COLO829 (cell line): ENCODE data around the gene VSTM2L.

ENCODE experiments used
- DNase-seq: peaks from one replicate; pipeline ENCODE4 v3.0.0; 2012; ENCODE audit warnings: low spot score

Gene VSTM2L

DNA sequence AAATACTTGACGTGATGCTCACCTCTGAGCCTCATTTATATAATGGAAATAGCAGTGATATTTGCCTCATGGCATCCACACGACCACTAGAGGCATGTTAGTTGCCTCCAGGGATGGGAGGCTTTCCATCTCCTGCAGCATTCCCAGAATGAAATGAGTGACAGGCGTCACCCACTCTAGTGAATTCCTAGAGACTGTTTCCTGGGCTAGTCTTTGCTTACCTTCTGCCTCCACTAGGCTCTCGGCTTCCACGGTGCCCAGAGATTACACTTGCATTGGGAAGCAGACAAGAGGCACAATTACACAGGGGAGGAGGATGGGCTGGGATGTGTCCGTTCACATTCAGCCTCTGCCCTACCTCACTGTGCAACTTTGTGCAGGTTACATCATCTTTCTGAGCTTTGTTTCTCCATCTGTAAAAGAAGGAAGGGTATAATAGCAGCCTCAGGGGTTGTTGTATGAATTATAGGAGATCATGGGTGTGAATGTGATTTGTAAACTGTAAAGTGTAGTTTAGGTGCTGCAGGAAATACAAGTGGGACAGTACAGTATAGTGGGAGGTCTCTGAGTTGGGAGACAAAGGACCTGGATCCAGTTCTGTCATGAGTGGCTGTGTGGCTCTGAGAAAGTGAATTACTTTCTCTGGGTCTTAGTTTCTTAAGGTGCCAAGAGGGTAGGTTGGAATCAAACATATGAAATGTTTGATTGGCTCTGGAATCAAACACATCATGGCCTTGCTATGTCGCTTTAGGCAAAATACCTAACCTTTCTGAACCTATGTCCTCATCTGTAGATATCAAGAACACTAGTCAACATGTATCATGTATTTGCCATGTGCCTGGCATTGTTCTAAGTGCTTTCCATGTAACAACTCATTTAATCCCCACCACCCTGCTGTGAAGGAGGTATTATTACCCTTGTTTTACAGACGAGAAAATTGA is 3.6 kb upstream of the VSTM2L start:
- DNase-seq = no peak

DNA sequence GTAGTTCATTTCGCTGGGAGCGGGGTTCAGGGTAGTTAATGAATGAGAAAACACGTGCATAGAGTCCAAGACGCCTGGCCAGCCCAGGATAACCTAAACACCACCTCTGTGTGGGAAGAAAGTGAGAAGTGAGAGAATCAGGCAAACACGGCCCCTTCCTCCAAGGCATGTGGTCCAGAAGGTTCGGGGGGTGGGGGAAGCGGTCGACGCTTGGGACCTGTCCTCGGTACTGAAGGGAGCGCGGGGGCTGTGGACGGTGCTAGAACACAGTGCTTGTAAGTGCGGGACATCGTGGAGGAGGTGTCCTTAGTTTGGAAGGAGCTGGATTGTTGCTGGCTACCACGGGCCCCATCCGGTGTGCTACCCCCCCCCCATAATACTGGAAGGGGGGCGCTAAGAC is 1.7 kb upstream of the VSTM2L start:
- no peak for DNase-seq

GRCh38 chr20:37901654-37902503 is 1.0 kb upstream of the VSTM2L start:
- no peak for DNase-seq

DNA sequence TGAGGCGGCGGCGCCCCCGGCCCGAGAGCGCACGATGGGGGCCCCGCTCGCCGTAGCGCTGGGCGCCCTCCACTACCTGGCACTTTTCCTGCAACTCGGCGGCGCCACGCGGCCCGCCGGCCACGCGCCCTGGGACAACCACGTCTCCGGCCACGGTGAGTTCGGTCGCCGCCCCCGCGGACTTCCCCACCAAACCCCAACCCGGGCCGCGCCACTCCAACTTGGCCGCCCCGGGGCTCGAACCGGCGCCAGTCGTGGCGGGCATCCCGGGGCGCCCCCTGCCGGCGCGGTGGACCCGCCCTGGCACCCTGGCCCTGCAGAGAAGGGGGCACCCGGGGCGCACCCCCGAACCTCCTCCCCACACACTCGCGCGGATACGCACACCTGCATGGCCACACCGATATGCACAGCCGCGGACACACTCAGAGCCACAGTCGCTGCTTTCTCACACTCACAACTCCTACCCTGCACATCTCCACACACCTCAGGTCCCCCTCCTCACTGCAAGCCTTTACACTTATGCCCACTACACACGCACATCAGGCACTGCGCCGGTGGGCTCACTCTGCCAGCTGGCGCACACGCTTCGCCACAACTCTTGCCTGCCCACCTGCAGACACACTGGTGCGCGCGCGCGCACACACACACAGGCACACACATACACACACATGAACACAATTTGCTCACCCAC is 535 bp downstream of the VSTM2L start:
- no peak for DNase-seq

GRCh38 chr20:37904008-37904642 is 1.2 kb downstream of the VSTM2L start:
- no peak for DNase-seq

DNA sequence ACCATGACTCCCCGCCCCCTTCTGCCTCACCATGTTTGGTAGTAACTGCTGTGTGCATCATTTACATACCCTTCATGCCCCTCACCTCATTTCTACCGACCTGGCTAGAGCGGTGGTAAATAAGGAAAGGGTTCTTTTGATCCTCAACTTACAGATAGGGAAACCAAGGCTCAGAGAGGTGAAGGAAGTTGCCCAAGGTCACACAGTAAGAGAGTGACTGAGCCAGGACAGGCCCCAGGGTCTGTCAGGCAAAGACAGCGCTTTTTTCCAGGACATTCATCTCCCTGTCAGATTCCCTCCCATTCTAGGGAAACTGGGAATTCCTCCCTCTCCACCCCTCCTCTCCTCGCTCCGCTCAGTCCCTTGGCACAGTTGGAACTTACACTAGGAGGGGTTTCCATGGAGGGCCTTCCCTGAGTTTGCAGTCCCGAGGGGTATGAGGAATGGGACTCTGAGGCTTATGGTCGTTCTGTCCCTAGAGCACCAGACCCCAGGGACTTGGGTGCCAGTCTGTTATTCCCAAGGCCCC is 2.0 kb downstream of the VSTM2L start:
- no peak for DNase-seq

DNA sequence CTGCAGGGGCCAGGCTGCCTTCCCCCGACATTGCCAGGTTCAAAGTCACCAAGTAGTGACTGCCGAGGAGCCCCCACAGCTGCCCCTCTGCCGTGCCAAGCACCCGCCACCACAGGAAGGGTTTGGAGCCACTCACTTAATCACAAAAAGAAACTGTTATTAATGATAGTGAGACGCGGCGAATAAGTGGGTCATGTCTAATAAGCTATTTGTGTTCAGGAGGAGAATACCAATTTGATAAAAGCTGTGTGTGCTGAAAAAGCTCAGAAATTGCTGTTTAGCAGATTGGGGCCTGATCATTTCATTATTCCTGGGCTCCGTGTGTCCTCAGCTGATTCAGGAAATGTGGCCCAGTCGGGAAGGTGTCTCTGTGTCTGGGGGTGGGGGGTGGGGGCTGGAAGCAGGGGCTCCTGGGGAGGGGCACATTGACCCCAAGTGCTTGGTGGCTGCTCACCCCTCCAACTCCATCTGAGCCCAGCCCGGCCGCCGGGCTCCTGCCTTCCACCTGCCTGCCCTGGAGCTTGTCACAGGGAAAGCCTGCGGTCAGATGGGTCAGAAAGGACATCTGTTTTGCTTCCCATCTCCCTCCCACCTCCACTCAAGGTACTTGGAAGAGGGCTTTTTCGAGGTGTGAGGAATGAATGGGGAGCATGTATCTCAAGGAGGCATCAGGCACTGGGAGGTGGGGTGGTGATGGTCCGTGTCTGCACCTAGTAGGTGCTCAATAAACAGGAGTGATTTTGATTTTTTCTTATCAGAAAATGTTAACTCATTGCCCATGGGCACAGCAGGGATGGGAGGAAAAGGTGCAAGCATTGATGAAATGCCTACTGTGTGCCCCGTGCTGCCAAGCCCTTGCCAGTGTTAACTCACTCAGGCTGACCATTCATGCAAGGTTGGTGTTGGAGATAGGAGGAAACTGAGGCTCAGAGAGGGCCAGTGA is 3.0 kb downstream of the VSTM2L start:
- DNase-seq = no peak

GRCh38 chr20:37907330-37907676 is 4.4 kb downstream of the VSTM2L start:
- no peak for DNase-seq

- DNase-seq = peak; percentile 93
Observed at GRCh38 chr20:37907677-37908401, 4.9 kb downstream of the VSTM2L start.

GRCh38 chr20:37911261-37911660 is 8.3 kb downstream of the VSTM2L start:
- no peak for DNase-seq

- DNase-seq = peak; percentile 56
Observed at GRCh38 chr20:37911838-37912281, 8.9 kb downstream of the VSTM2L start.

- no peak for DNase-seq
Observed at GRCh38 chr20:37912874-37913273, 9.9 kb downstream of the VSTM2L start.

DNA sequence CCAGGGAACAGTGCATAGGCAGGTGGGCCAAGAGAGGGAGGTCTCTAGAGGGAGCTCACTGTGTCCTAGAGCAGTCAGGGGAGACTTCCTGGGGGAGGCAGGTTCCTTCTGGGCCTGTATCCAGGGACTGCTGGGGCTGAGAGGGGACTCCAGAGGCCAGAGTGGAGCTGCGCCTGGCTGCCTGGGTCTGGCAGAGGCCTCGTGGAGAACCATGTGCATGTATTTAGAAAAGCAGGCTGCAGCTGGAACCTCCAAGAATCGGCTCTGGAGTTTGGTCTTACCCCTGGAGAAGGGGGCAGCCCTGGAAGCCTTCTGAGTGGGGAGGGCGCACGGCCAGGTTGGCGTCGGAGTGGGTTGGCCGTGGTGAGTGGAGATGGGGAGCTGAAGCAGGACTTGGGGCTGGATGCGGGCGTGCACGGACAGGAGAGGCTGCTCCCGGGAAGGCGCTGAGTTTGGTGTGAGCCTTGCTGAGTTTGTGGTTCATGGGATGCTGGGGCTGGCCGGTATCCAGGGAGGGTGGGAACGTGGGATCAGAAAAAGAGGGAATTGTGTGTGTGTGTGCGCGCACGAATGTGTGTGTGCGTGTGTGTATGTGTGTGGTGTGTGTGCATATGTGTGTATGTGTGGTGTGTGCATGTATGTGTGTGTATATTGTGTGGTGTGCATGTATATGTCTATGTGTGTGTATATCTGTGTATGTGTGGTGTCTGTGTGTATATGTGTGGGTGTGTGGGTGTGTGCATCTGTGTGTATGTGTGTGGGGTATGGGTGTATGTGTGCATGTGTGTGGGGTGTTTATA is 10.8 kb downstream of the VSTM2L start:
- DNase-seq = no peak

DNA sequence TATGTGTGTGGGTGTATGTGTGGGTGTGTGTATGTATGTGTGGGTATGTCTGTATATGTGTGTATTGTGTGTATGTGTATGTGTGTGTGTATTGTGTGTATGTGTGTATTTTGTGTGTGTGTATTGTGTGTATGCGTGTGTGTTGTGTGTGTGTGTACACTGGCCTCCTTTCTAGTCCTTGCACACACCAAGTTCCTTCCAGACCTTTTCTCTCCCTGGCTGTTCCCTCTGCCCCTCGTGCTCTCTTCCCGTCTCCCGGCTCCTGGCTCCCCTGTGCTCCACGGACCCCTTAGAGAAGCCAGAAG is 11.4 kb downstream of the VSTM2L start:
- no peak for DNase-seq

GRCh38 chr20:37914672-37915433 is 11.9 kb downstream of the VSTM2L start:
- no peak for DNase-seq

- no peak for DNase-seq
Observed at GRCh38 chr20:37915434-37915787, 12.5 kb downstream of the VSTM2L start.

GRCh38 chr20:37915800-37916570 is 13.1 kb downstream of the VSTM2L start:
- DNase-seq = no peak

DNA sequence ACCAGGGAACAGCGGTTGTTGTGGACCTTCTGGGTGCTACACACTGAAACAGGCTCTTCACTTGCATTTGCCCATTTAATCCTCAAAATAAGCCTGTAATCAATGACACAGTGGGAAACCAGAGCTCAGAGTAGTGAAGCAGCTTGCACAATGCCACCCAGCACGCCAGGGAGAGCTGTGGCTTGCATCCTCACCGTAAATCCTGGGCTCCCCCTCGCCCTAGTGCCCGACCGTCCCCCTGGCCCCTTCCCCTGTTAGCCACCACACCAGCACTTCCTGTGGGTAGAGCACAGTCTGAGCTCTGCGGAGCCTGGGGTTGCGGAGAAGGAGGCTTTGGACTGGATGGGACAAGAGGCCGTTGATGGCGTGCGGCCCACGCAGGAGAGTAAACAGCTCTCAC is 14.5 kb downstream of the VSTM2L start:
- DNase-seq = no peak
